ENCODE measurements around the gene SAP130.

The SAP130 gene

GRCh38 chr2:128026448-128027277 lies 1.2 kb downstream of the SAP130 start:
- DNase-seq (ENCODE audit: low read depth), result peak; percentile 23

GRCh38 chr2:128024816-128025215 lies 3.0 kb downstream of the SAP130 start:
- no peak for DNase-seq (ENCODE audit: low read depth)

GRCh38 chr2:128017561-128017960 lies 10.3 kb downstream of the SAP130 start:
- no peak for DNase-seq (ENCODE audit: low read depth)

- DNase-seq (ENCODE audit: low read depth), result no peak
These were observed 11.2 kb downstream of the SAP130 start for GRCh38 chr2:128016620-128017019.

- no peak for DNase-seq (ENCODE audit: low read depth)
These were observed 15.2 kb downstream of the SAP130 start for GRCh38 chr2:128012698-128013097.

- no peak for DNase-seq (ENCODE audit: low read depth)
These were observed 19.7 kb downstream of the SAP130 start for GRCh38 chr2:128008074-128008672.

GRCh38 chr2:128004509-128004908 lies 23.4 kb downstream of the SAP130 start:
- no peak for DNase-seq (ENCODE audit: low read depth)

GRCh38 chr2:128003463-128003862 lies 24.4 kb downstream of the SAP130 start:
- DNase-seq (ENCODE audit: low read depth), result no peak

GRCh38 chr2:127996160-127996559 lies 31.7 kb downstream of the SAP130 start:
- no peak for DNase-seq (ENCODE audit: low read depth)

GRCh38 chr2:127995725-127996124 lies 32.1 kb downstream of the SAP130 start:
- DNase-seq (ENCODE audit: low read depth), result no peak

- DNase-seq (ENCODE audit: low read depth), result no peak
These were observed 34.2 kb downstream of the SAP130 start for GRCh38 chr2:127993659-127994058.

- DNase-seq (ENCODE audit: low read depth), result no peak
These were observed 36.1 kb downstream of the SAP130 start for GRCh38 chr2:127991742-127992141.

GRCh38 chr2:127986548-127987079 lies 41.2 kb downstream of the SAP130 start:
- DNase-seq (ENCODE audit: low read depth), result no peak

- no peak for DNase-seq (ENCODE audit: low read depth)
These were observed 42.1 kb downstream of the SAP130 start for GRCh38 chr2:127985735-127986134.

- peak; percentile 12 for DNase-seq (ENCODE audit: low read depth)
These were observed 42.7 kb downstream of the SAP130 start for GRCh38 chr2:127985026-127985734.

- peak; percentile 40 for DNase-seq (ENCODE audit: low read depth)
These were observed 43.3 kb downstream of the SAP130 start for GRCh38 chr2:127984551-127984950.

- no peak for DNase-seq (ENCODE audit: low read depth)
These were observed 58.4 kb downstream of the SAP130 start for GRCh38 chr2:127969446-127969845.

- DNase-seq (ENCODE audit: low read depth), result no peak
These were observed 59.1 kb downstream of the SAP130 start for GRCh38 chr2:127968610-127969339.

GRCh38 chr2:127961729-127962128 lies 66.1 kb downstream of the SAP130 start:
- no peak for DNase-seq (ENCODE audit: low read depth)

- no peak for DNase-seq (ENCODE audit: low read depth)
These were observed 70.6 kb downstream of the SAP130 start for GRCh38 chr2:127957240-127957639.

GRCh38 chr2:127954857-127955256 lies 73.0 kb downstream of the SAP130 start:
- no peak for DNase-seq (ENCODE audit: low read depth)

GRCh38 chr2:127953849-127954248 lies 74.0 kb downstream of the SAP130 start:
- no peak for DNase-seq (ENCODE audit: low read depth)

Data from ELR (cell line).